ENCODE data around the gene RPS6KA5. TPM values are rescaled to one million over a fixed set of nuclear protein-coding genes. Genes with fewer than 3 reads are reported as not detected.

Gene RPS6KA5
- total RNA-seq, 4 donors from 2014 or later = 5.8 to 18.4 (median 9.8) TPM

GRCh38 chr14:90968025-90968424 is 92.4 kb downstream of the RPS6KA5 start:
- in situ Hi-C loops (cut with MboI; ENCODE audit: low sequenced_read_pairs in 4 of 4) (no loop called here), intact Hi-C loops (cut with DNase I; ENCODE audit: low total_unique reads) (no loop called here)
- no peaks in the 10 kb centered on the region for H3K9me3 ChIP-seq
- no peak for ATAC-seq
- no peaks in the 10 kb centered on the region for H3K36me3 ChIP-seq
- H3K27ac ChIP-seq = no peak overlapping the region
- H3K4me3 ChIP-seq = no peak overlapping the region
- H3K27me3 ChIP-seq = no peaks in the 10 kb centered on the region
- DNase-seq = no peak
- TF ChIP-seq POLR2A (IDR thresholded peaks at IDR 0.05) (no peak), CTCF (IDR thresholded peaks at IDR 0.05 in 4 of 5, conservative IDR thresholded peaks at IDR 0.05 in 1 of 5) (no peak)
- H3K4me1 ChIP-seq = no peaks in the 10 kb centered on the region

GRCh38 chr14:90966493-90966892 is 93.9 kb downstream of the RPS6KA5 start:
- Histone ChIP-seq H3K9me3 (no peaks in the 10 kb centered on the region), H3K27me3 (no peaks in the 10 kb centered on the region), H3K4me1 (no peaks in the 10 kb centered on the region), H3K36me3 (no peaks in the 10 kb centered on the region), H3K27ac (no peak overlapping the region), H3K4me3 (no peak overlapping the region)
- no peak for ATAC-seq
- TF ChIP-seq POLR2A (IDR thresholded peaks at IDR 0.05) = no peak
- in situ Hi-C loops (cut with MboI; ENCODE audit: low sequenced_read_pairs in 4 of 4) = no loop called here
- DNase-seq = no peak
- intact Hi-C loops (cut with DNase I; ENCODE audit: low total_unique reads) = no loop called here

DNA sequence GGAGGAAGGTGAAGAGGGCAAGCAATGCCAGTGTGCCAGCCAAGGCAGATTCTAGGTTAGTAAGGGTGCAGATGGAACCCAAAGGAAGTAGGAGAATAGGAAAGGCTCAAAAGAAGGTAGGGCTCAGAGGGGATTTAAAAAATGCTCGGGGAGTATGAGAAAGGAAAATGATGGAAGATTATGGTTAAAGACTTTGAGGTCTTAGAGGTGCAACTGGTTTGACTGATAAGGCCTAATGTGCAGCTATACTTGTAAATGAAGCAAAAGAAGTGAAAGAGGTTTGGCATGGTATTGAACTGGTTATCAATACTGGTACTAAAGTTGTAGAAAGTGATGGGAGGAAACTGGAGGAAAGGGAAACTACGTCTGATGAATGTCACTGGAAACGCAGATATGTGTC is 94.7 kb downstream of the RPS6KA5 start:
- Histone ChIP-seq H3K27ac (no peak overlapping the region), H3K9me3 (no peaks in the 10 kb centered on the region), H3K4me3 (no peak overlapping the region), H3K36me3 (no peaks in the 10 kb centered on the region), H3K27me3 (no peaks in the 10 kb centered on the region), H3K4me1 (no peaks in the 10 kb centered on the region)
- in situ Hi-C loops (cut with MboI; ENCODE audit: low sequenced_read_pairs in 4 of 4) (no loop called here), intact Hi-C loops (cut with DNase I; ENCODE audit: low total_unique reads) (no loop called here)
- DNase-seq (no peak), ATAC-seq (no peak)
- TF ChIP-seq CTCF (IDR thresholded peaks at IDR 0.05 in 4 of 5, conservative IDR thresholded peaks at IDR 0.05 in 1 of 5) (no peak), POLR2A (IDR thresholded peaks at IDR 0.05) (no peak)

DNA sequence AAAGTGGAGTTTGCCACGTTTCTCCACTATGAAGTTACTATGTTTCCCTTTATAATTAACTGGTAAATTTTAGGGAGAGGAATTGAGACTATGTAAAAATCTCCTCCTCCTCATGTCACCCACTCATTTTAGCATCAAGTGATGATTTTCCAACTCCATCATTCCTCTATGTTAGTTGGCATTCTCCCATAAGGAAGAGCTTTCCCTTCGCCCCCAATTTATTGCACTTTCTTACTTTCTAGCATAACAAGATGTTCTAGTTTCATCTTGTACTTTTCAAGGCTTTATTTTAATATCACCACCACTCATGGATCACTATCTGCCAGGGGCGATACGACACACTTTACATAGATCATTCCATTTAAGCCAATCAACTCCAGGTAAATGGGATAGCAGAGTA is 97.1 kb downstream of the RPS6KA5 start:
- TF ChIP-seq POLR2A (IDR thresholded peaks at IDR 0.05) (no peak), CTCF (IDR thresholded peaks at IDR 0.05 in 4 of 5, conservative IDR thresholded peaks at IDR 0.05 in 1 of 5) (no peak)
- Histone ChIP-seq H3K4me3 (no peak overlapping the region), H3K27me3 (no peaks in the 10 kb centered on the region), H3K4me1 (no peaks in the 10 kb centered on the region), H3K27ac (no peak overlapping the region), H3K9me3 (no peaks in the 10 kb centered on the region), H3K36me3 (no peaks in the 10 kb centered on the region)
- no peak for DNase-seq
- in situ Hi-C loops (cut with MboI; ENCODE audit: low sequenced_read_pairs in 4 of 4) = no loop called here
- no peak for ATAC-seq
- intact Hi-C loops (cut with DNase I; ENCODE audit: low total_unique reads) = no loop called here

GRCh38 chr14:90962505-90963109 is 97.8 kb downstream of the RPS6KA5 start:
- in situ Hi-C loops (cut with MboI; ENCODE audit: low sequenced_read_pairs in 4 of 4) (no loop called here), intact Hi-C loops (cut with DNase I; ENCODE audit: low total_unique reads) (no loop called here)
- H3K27me3 ChIP-seq = no peaks in the 10 kb centered on the region
- DNase-seq = no peak
- H3K27ac ChIP-seq = no peak overlapping the region
- no peaks in the 10 kb centered on the region for H3K36me3 ChIP-seq
- no peaks in the 10 kb centered on the region for H3K9me3 ChIP-seq
- ATAC-seq = no peak
- no peak for TF ChIP-seq POLR2A (IDR thresholded peaks at IDR 0.05)
- TF ChIP-seq CTCF (IDR thresholded peaks at IDR 0.05 in 4 of 5, conservative IDR thresholded peaks at IDR 0.05 in 1 of 5) = no peak
- H3K4me3 ChIP-seq = no peak overlapping the region
- H3K4me1 ChIP-seq = no peaks in the 10 kb centered on the region

All from gastrocnemius medialis (tissue), 4 donors.